GM12892 (cell line): ENCODE measurements around the gene CADM1.

Source experiments
- DNase-seq: peaks from one replicate; pipeline ENCODE4 v3.0.0; 2011; ENCODE audit not compliant: insufficient read length
- FAIRE-seq: peaks from 2 replicates; lab custom pipeline; 2011; peaks lifted over from hg19 to GRCh38; lab: Jason Lieb, UNC
- POLR2A ChIP-seq: IDR thresholded peaks from 2 replicates; pipeline ENCODE4 v1.6.1; 2011; ENCODE audit warnings: low read depth, low read length, control low read depth
- POLR2AphosphoS5 ChIP-seq: IDR thresholded peaks from 2 replicates; pipeline ENCODE4 v1.6.1; 2011; ENCODE audit warnings: low read depth, low read length, control low read depth
- TAF1 ChIP-seq: IDR thresholded peaks from 2 replicates; pipeline ENCODE4 v1.6.1; 2011; ENCODE audit warnings: low read depth, mild to moderate bottlenecking, control low read depth, low read length, borderline replicate concordance

CADM1 gene

DNA sequence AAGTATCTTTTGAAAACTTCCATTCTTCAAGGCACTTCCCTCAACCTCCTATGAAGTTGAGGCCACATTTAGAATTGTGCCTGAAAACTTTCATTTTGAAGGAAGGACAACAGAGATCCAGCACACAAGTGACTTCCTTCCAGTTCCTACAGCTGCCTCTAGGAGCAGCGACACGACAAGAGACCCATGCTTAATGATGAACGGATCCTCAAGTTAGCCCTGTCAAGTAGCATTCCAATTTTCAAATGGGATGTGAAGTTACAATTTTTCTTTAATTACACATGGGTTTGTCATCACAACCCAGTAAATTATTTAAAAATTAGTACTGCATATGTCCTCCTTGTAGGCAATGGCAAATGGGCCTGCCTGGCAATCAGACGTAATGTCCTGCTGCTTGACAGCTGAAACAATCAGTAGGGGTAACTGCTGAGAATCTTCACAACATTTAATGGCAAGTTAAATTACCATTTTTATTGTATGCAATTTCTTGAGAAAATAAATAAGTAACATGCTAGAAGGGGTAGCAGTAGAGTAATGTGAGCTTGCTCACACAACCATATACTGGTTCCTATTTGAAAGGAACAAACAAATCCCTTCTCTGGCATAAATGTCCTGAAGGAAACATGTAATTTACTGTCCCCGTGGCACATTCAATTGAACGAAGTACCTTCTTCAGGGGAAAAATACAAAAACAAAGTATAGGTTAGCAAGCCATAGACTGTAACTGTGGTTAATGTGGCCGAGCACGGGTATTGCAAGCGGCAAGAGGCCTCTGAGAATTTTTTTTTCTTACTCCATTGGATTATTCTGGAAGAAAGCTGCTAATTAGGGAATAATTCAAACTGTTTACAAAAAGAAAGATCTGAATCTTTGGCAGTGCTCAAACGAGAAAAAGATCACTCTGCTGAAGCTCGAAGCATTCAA, 288.3 kb downstream of the CADM1 start:
- no peak for DNase-seq
- TF ChIP-seq POLR2AphosphoS5 (no peak), TAF1 (no peak), POLR2A (no peak)
- peak; percentile 53 for FAIRE-seq

DNA sequence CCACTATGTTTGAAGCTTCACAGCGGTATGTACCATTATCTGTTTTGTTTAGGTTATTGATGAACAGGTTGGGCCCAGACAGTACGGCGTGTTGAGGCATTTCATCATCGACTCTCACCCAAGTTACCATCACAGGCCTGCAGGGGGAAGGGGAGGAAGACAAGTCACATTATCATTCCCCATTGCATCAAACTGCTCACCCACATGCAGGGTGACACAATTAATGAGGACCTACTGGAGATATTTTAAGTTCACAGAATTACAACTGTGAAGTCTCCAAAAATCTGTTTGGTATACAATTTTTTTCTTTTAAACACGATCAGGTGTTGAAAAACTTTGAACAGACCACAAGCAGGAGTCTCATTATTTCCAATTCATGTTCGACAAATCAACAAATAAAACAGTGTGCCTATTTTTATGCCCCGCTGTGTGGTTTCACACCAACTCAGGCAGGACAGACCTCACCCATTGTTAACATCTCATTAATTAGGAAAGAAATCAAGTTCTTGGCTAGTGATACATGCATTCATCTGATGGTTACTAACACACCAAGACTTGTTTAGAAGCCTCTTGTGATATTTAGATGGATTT, 289.5 kb downstream of the CADM1 start:
- FAIRE-seq = peak; percentile 61
- no peak for TF ChIP-seq POLR2AphosphoS5
- TF ChIP-seq POLR2A = no peak
- no peak for TF ChIP-seq TAF1

DNA sequence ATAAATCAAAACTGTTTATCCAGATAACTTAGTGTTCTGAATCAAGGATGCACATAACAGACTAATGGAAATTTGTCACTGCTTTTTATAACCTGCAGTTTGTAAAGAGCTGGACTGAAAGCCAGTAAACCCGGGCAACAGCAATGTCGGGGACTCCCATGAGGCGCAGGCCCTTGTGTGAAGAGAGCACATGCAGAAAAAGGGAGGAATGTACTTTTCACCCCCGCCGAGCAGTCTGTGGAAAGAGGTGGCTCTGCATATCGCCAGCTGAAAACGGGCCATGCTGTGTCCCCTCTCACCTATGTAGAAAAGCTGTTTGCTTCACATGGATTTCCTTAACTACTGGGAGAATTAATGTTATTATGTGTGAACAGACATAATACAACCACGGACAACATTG, 291.2 kb downstream of the CADM1 start:
- TF ChIP-seq POLR2AphosphoS5 (no peak), TAF1 (no peak), POLR2A (no peak)
- DNase-seq (no peak), FAIRE-seq (no peak)

More for the DNA sequence above, 289.5 kb downstream of the CADM1 start:
- no peak for DNase-seq

DNA sequence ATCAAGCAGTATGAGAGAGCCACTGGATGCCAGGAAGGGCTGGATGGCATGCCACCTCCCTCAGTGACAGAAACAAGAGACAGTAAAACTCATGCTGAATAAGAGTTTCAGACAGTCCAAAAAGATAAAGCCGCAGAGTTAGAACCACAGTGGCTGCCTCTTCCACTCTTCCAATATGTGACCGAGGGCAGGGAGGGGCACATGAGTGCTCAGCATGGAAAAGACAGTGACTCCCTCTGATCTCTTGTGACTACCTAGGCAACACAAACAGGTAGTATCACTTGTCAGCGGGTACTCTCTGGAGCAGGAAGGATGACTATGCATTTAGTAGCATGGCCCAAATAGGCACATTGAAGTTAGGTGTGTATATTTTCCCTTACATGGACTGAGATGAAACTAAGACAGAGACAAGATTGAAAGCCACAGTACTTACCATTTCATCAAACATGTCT, 295.4 kb downstream of the CADM1 start:
- peak; percentile 53 for FAIRE-seq
- no peak for DNase-seq
- TF ChIP-seq POLR2AphosphoS5 = no peak
- no peak for TF ChIP-seq POLR2A
- no peak for TF ChIP-seq TAF1

DNA sequence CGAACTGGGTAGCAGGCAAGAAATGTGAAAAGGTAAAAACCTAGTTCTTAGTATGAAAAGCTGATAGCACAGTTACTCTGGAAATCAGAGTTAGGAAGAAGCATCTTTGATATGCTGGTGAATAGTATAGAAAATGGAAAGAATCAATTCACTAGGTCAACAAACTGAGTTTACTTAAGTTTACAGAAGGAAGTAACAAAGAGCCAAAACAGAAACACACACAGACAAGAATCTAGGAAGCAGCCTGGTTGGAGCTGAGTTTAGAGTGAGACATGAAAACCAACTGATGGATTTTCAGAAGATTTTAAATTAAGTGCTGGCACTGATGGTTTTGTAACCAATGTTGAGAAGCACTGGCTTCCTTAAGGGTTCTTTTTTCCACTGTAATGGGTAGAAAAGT, 296.3 kb downstream of the CADM1 start:
- no peak for TF ChIP-seq POLR2A
- no peak for TF ChIP-seq POLR2AphosphoS5
- no peak for TF ChIP-seq TAF1
- DNase-seq (no peak), FAIRE-seq (no peak)

DNA sequence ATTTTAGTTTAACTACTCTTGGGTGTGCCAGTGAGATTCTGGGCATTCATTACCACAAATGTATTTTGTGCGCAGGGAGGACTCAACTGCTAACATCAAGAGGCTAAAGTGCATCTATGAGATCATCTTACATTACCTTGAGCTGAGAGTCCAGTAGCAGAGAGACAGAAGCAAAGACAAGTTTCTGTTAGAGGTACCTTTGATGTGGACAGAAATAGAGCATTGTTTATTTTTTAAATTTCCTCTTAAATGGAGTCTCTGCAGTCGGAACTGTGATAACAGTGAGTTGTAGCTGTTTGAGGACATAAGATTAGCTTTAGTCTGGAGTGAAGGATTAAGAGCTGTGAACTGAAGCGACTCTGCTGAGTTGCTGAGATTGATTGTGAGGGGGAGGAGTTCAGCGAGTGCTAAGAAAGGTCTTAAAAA, 297.0 kb downstream of the CADM1 start:
- FAIRE-seq = no peak
- DNase-seq = no peak
- TF ChIP-seq TAF1 (no peak), POLR2AphosphoS5 (no peak)

DNA sequence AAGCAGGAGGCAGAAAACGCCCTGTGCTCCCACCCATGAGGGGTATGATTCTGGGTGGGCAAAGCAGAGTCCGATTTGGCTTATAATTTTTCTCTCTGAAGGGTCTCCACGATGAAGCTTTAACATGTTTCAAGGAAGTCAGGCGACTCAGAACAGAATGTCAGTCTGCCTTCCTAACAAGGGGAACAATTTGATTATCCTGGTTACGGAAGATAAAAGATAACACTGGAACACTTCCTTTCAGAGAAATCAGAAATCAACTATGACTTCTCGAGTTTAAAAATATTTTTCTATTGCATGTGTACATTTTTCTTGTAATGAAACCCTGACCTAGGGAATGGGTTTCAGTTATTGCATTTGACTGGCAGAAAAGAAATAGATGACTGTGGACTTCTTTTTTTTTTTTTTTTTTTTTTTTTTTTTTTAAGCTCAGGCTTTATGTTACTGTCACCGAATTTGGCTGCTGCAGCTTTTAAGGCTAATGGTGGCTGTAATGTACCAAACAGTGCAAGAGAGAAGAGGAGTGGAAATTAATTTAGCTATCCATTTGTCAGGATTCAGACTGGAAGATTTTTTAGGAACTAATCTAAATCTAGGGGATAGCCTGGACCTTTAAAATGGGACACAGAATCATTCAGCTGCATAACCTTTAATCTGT, 297.7 kb downstream of the CADM1 start:
- DNase-seq = no peak
- TF ChIP-seq POLR2AphosphoS5 = no peak
- TF ChIP-seq POLR2A = no peak
- TF ChIP-seq TAF1 = no peak
- FAIRE-seq = no peak

DNA sequence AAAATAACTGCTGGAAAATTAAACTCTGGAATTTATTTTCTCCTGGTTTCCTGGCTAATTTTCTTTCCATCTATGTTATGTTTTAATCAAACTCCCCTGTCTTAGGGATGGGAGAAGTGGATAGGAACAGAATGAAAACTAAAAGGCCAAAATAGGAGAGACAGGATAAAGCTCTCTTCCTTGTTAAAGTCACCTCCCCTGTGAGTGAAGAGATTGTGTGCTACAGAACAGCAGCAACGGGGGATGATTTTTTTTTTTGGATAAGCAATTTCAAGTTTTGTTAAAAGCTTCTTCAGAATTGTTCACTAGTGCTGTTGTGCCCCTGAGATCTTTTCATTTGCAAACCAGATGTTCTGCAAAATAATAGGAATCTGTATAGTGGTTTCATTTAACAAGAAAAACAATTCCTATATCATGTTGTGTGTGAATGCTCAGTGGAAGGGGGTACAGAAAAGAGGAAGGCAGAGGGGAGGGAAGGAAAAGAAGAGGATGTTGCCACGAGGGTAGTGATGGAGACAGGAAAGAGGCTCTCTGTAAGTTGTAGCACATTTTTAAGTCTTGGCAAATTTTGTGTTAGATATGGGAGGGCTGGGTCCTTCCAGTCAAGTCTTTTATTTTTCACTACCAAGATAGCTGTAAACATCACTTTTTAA, 301.2 kb downstream of the CADM1 start:
- DNase-seq (no peak), FAIRE-seq (no peak)
- no peak for TF ChIP-seq POLR2A
- no peak for TF ChIP-seq POLR2AphosphoS5
- TF ChIP-seq TAF1 = no peak

DNA sequence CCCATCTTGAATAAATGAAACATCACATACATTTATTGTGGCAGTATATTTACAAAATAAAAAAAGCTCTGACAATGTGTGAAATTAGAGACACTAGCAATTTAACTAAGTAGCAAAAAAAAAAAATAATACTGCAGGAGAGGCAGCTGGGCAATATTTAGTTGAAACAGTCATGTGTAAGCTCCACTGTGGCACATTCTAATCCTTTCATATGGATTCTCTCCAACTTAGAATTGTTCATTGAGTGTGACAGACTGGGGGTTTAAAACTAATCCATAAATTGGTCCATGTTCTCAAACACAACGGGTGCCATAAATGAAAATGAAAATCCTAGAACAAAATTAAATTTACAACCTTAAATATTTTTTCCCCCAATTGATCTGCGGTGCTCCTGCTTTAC, 302.1 kb downstream of the CADM1 start:
- no peak for TF ChIP-seq TAF1
- TF ChIP-seq POLR2A = no peak
- no peak for TF ChIP-seq POLR2AphosphoS5
- DNase-seq = no peak
- FAIRE-seq = no peak

DNA sequence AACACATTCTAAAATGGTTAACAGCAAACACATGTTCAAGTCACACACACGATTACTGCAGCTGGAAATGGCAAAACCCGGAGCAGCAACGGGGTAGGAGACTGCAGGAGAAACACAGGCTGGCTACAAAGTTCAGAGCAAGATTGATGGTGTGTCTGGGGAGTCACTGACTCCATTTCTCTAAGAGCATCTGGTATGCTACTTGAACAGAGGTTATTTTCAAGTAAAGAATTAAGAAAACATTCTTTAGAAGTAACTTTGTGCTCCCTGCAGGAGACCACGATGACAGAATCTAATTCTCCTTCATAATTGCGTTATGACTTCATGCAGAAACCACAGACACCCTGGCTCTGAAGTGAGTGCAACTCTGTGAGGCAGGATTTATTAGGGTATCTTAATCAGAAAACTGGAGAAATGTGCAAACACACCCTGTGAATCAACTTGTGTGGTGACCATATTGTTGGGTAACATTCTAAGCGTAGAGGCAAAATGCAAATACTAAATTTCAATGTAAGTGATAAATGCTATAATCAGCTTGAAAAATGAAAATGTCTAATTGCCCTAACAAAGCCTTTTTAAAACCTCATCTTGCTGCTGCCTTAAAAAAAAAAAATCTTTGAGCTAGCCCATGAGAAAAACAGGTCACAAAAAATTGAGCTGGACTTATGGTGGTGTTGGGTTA, 303.0 kb downstream of the CADM1 start:
- FAIRE-seq (no peak), DNase-seq (no peak)
- no peak for TF ChIP-seq POLR2AphosphoS5
- TF ChIP-seq POLR2A = no peak
- no peak for TF ChIP-seq TAF1
